H9 (cell line): Measurements from ENCODE around the gene CNKSR1. TPM values are rescaled to one million over a fixed set of nuclear protein-coding genes. Genes with fewer than 3 reads are reported as not detected.

Experiments used
- DNase-seq: peaks from one replicate; pipeline ENCODE4 v3.0.0-alpha.2; 2017
- H2AFZ ChIP-seq: one replicate; pipeline ENCODE4 v1.6.1; 2013; ENCODE audit warnings: mild to moderate bottlenecking, low read length, control low read depth, moderate library complexity
- H2AK5ac ChIP-seq: 2 replicates; pipeline ENCODE4 v1.6.1; 2013; ENCODE audit warnings: low read length, control low read depth, mixed read lengths; ENCODE audit not compliant: insufficient read length
- H2BK120ac ChIP-seq: one replicate; pipeline ENCODE4 v1.6.1; 2013; ENCODE audit warnings: low read depth, mild to moderate bottlenecking, low read length, control low read depth, inconsistent platforms; ENCODE audit not compliant: poor library complexity, severe bottlenecking
- H2BK12ac ChIP-seq: 2 replicates; pipeline ENCODE4 v1.6.1; 2013; ENCODE audit warnings: low read length, control low read depth, mixed read lengths, low read depth; ENCODE audit not compliant: insufficient read length
- H2BK15ac ChIP-seq: 2 replicates; pipeline ENCODE4 v1.6.1; 2013; ENCODE audit warnings: low read depth, low read length, control low read depth
- H2BK20ac ChIP-seq: one replicate; pipeline ENCODE4 v1.6.1; 2013; ENCODE audit warnings: low read depth, mild to moderate bottlenecking, low read length, control low read depth, inconsistent platforms; ENCODE audit not compliant: poor library complexity, severe bottlenecking
- H2BK5ac ChIP-seq: 2 replicates; pipeline ENCODE4 v1.6.1; 2013; ENCODE audit warnings: low read length, control low read depth, mixed read lengths; ENCODE audit not compliant: insufficient read length
- H3K14ac ChIP-seq: 2 replicates; pipeline ENCODE4 v1.6.1; 2013; ENCODE audit warnings: low read length, control low read depth; ENCODE audit not compliant: insufficient read depth
- H3K18ac ChIP-seq: 2 replicates; pipeline ENCODE4 v1.6.1; 2013; ENCODE audit warnings: low read depth, mild to moderate bottlenecking, mixed read lengths, low read length, control low read depth; ENCODE audit not compliant: insufficient read length
- H3K23ac ChIP-seq: 2 replicates; pipeline ENCODE4 v1.6.1; 2013; ENCODE audit warnings: low read length, control low read depth, mixed read lengths, low read depth; ENCODE audit not compliant: insufficient read length
- H3K23me2 ChIP-seq: 2 replicates; pipeline ENCODE4 v1.6.1; 2013; ENCODE audit warnings: low read depth, mild to moderate bottlenecking, mixed read lengths, low read length, control low read depth; ENCODE audit not compliant: insufficient read length, poor library complexity, severe bottlenecking
- H3K27ac ChIP-seq: 2 replicates; pipeline ENCODE4 v1.5.1; 2013; ENCODE audit warnings: low read length, control low read depth, mixed read lengths, low read depth; ENCODE audit not compliant: insufficient read length
- H3K27me3 ChIP-seq: 2 replicates; pipeline ENCODE4 v1.6.1; 2013; ENCODE audit warnings: low read length, control low read depth, inconsistent platforms; ENCODE audit not compliant: insufficient read depth
- H3K4ac ChIP-seq: 2 replicates; pipeline ENCODE4 v1.6.1; 2013; ENCODE audit warnings: low read depth, mild to moderate bottlenecking, control low read depth, inconsistent platforms, low read length, moderate library complexity
- H3K4me1 ChIP-seq: 2 replicates; pipeline ENCODE4 v1.6.1; 2013; ENCODE audit warnings: low read length, control low read depth, inconsistent platforms; ENCODE audit not compliant: insufficient read depth
- H3K4me2 ChIP-seq: 2 replicates; pipeline ENCODE4 v1.6.1; 2013; ENCODE audit warnings: low read length, control low read depth, mixed read lengths; ENCODE audit not compliant: insufficient read length, insufficient read depth
- H3K56ac ChIP-seq: 2 replicates; pipeline ENCODE4 v1.6.1; 2013; ENCODE audit warnings: low read depth, mild to moderate bottlenecking, mixed read lengths, low read length, control low read depth; ENCODE audit not compliant: insufficient read length
- H3K79me1 ChIP-seq: 2 replicates; pipeline ENCODE4 v1.6.1; 2013; ENCODE audit warnings: low read depth, mild to moderate bottlenecking, moderate library complexity, low read length, control low read depth, inconsistent platforms; ENCODE audit not compliant: insufficient read depth, poor library complexity, severe bottlenecking
- H3K79me2 ChIP-seq: 2 replicates; pipeline ENCODE4 v1.6.1; 2013; ENCODE audit warnings: low read length, control low read depth, inconsistent platforms; ENCODE audit not compliant: insufficient read depth
- H3K9ac ChIP-seq: 2 replicates; pipeline ENCODE4 v1.6.1; 2013; ENCODE audit warnings: low read length, control low read depth, mixed read lengths; ENCODE audit not compliant: insufficient read length; ENCODE audit errors: extremely low read depth
- H3K9me3 ChIP-seq: one replicate; pipeline ENCODE4 v1.6.1; 2013; ENCODE audit warnings: low read depth, low read length, inconsistent platforms; ENCODE audit not compliant: control insufficient read depth
- H3T11ph ChIP-seq: one replicate; pipeline ENCODE4 v1.6.1; 2013; ENCODE audit warnings: mild to moderate bottlenecking, low read length, control low read depth, inconsistent platforms
- H4K20me1 ChIP-seq: one replicate; pipeline ENCODE4 v1.6.1; 2013; ENCODE audit not compliant: control insufficient read depth, insufficient read length, insufficient read depth
- H4K5ac ChIP-seq: 2 replicates; pipeline ENCODE4 v1.6.1; 2013; ENCODE audit warnings: low read depth, mild to moderate bottlenecking, mixed read lengths, low read length, control low read depth; ENCODE audit not compliant: insufficient read length
- H4K8ac ChIP-seq: replicated peaks from 2 replicates; pipeline ENCODE4 v1.6.1; 2013; ENCODE audit warnings: low read length, control low read depth, mixed read lengths, low read depth; ENCODE audit not compliant: insufficient read length
- H4K91ac ChIP-seq: 2 replicates; pipeline ENCODE4 v1.6.1; 2013; ENCODE audit warnings: low read depth, mild to moderate bottlenecking, moderate library complexity, mixed read lengths, low read length, control low read depth; ENCODE audit not compliant: insufficient read length
- H3K27ac Mint-ChIP-seq, 3 experiments: 2 replicates in 2 of 3; 3 replicates in 1 of 3; pipeline ENCODE4 v1.8.0; 2020 to 2021; ENCODE audit warnings: mixed read lengths in 3 of 3, mild to moderate bottlenecking in 1 of 3, moderate library complexity in 1 of 3
- H3K27me3 Mint-ChIP-seq: 2 replicates; pipeline ENCODE4 v1.8.0; 2021; ENCODE audit warnings: low read depth, mild to moderate bottlenecking, moderate library complexity, mixed read lengths
- H3K36me3 Mint-ChIP-seq, 3 experiments: 2 replicates in 2 of 3; 3 replicates in 1 of 3; pipeline ENCODE4 v1.8.0; 2020 to 2021; ENCODE audit warnings: low read depth in 3 of 3, mixed read lengths in 3 of 3; ENCODE audit not compliant: insufficient read depth in 1 of 3
- H3K4me1 Mint-ChIP-seq, 2 experiments: 2 replicates each; pipeline ENCODE4 v1.8.0; 2020; ENCODE audit warnings: mixed read lengths in 2 of 2
- H3K4me3 Mint-ChIP-seq, 2 experiments: 2 replicates in 1 of 2; 3 replicates in 1 of 2; pipeline ENCODE4 v1.8.0; 2020 to 2021; ENCODE audit warnings: mild to moderate bottlenecking in 2 of 2, mixed read lengths in 2 of 2, moderate library complexity in 1 of 2
- H3K9me3 Mint-ChIP-seq, 2 experiments: 2 replicates in 1 of 2; 3 replicates in 1 of 2; pipeline ENCODE4 v1.8.0; 2020; ENCODE audit warnings: mild to moderate bottlenecking in 2 of 2, mixed read lengths in 2 of 2, moderate library complexity in 1 of 2
- CTCF ChIP-seq: fragments of 200-600 bp; sonication (generic); conservative IDR thresholded peaks from 3 replicates; pipeline ENCODE4 v1.8.0; 2021; ENCODE audit warnings: antibody characterized with exemption, mild to moderate bottlenecking
- whole genome bisulfite sequencing: extraction: QIAGEN DNeasy Blood & Tissue Kit; methylation state at CpG from one replicate; pipeline ENCODE4 v1.1.7; 2013; ENCODE audit warnings: missing lambda C conversion rate, low lambda C conversion rate, mixed read lengths; ENCODE audit not compliant: insufficient read length; ENCODE audit errors: extremely low coverage; 5-methylcytosine and 5-hydroxymethylcytosine counted together
- total RNA-seq: library from RNA; stranded (reverse); gene quantifications from 2 replicates; pipeline ENCODE4 v1.2.1, GENCODE V29; 2021

Gene CNKSR1
- total RNA-seq, 1 experiment from 2014 or later = 26.3 TPM

GRCh38 chr1:26166719-26167281 lies 10.5 kb upstream of the CNKSR1 start:
- H3K23me2 ChIP-seq = peaks cover 19% of the 10 kb centered on the region
- H3K18ac ChIP-seq = no peak overlapping the region
- no peak for TF ChIP-seq CTCF
- no peak overlapping the region for H2BK5ac ChIP-seq
- peaks cover 0 to 8% (median 7%) of the 10 kb centered on the region in 3 experiments; a peak in 3 of 7 replicates for H3K36me3 Mint-ChIP-seq
- H3K56ac ChIP-seq = no peak overlapping the region
- H3K27ac ChIP-seq = no peak overlapping the region
- H3K79me2 ChIP-seq = peaks cover 4% of the 10 kb centered on the region; the same call in 1 of the 2 replicates
- H3K27me3 Mint-ChIP-seq = peaks cover 60% of the 10 kb centered on the region
- H3K4me3 Mint-ChIP-seq = peak overlapping the region in 1 of 2 experiments; percentile 13; a peak in 1 of 5 replicates
- H3K27ac Mint-ChIP-seq = no peak overlapping the region; a peak in 1 of 7 replicates
- H3K14ac ChIP-seq = no peak overlapping the region
- H4K20me1 ChIP-seq = no peaks in the 10 kb centered on the region
- peaks cover 16% of the 10 kb centered on the region; the same call in 1 of the 2 replicates for H3K27me3 ChIP-seq
- no peak overlapping the region for H4K8ac ChIP-seq
- H2BK15ac ChIP-seq = no peak overlapping the region
- WGBS = no CpG with 5 or more reads among the region's 4 CpGs
- no peak overlapping the region for H3K4ac ChIP-seq
- peaks cover 6% of the 10 kb centered on the region; the same call in 1 of the 2 replicates for H3K4me1 ChIP-seq
- no peak overlapping the region for H3K23ac ChIP-seq
- no peak overlapping the region for H2AFZ ChIP-seq
- peaks cover 37 to 63% of the 10 kb centered on the region in 2 experiments for H3K4me1 Mint-ChIP-seq
- no peaks in the 10 kb centered on the region for H3K9me3 ChIP-seq
- H4K5ac ChIP-seq = no peak overlapping the region
- no peak overlapping the region for H2BK12ac ChIP-seq
- no peak overlapping the region for H2BK20ac ChIP-seq
- no peak overlapping the region for H3K4me2 ChIP-seq
- no peak overlapping the region for H3T11ph ChIP-seq
- no peak overlapping the region for H3K9ac ChIP-seq
- DNase-seq = no peak
- no peak overlapping the region for H4K91ac ChIP-seq
- peaks cover 0 to 4% of the 10 kb centered on the region in 2 experiments; a peak in 1 of 5 replicates for H3K9me3 Mint-ChIP-seq
- H3K79me1 ChIP-seq = peaks cover 4% of the 10 kb centered on the region
- no peak overlapping the region for H2BK120ac ChIP-seq
- no peak overlapping the region for H2AK5ac ChIP-seq
